Measurements from ENCODE around the gene CTNS.

Gene CTNS

GRCh38 chr17:3683054-3683511 lies 46.5 kb downstream of the CTNS start:
- no peak overlapping the region for H3K27ac ChIP-seq

GRCh38 chr17:3685174-3685573 lies 48.6 kb downstream of the CTNS start:
- H3K27ac ChIP-seq, result no peak overlapping the region
- no peak for TF ChIP-seq ZFX (IDR thresholded peaks at IDR 0.05; ENCODE audit: borderline replicate concordance)
- TF ChIP-seq, protein P1, sequence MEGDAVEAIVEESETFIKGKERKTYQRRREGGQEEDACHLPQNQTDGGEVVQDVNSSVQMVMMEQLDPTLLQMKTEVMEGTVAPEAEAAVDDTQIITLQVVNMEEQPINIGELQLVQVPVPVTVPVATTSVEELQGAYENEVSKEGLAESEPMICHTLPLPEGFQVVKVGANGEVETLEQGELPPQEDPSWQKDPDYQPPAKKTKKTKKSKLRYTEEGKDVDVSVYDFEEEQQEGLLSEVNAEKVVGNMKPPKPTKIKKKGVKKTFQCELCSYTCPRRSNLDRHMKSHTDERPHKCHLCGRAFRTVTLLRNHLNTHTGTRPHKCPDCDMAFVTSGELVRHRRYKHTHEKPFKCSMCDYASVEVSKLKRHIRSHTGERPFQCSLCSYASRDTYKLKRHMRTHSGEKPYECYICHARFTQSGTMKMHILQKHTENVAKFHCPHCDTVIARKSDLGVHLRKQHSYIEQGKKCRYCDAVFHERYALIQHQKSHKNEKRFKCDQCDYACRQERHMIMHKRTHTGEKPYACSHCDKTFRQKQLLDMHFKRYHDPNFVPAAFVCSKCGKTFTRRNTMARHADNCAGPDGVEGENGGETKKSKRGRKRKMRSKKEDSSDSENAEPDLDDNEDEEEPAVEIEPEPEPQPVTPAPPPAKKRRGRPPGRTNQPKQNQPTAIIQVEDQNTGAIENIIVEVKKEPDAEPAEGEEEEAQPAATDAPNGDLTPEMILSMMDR (IDR thresholded peaks at IDR 0.05), result no peak

More at GRCh38 chr17:3683054-3683511, 46.5 kb downstream of the CTNS start:
- TF ChIP-seq, protein P1 (IDR thresholded peaks at IDR 0.05), result peak; percentile 96
- no peak for TF ChIP-seq ZFX (IDR thresholded peaks at IDR 0.05; ENCODE audit: borderline replicate concordance)

- TF ChIP-seq ZFX (IDR thresholded peaks at IDR 0.05; ENCODE audit: borderline replicate concordance), result no peak
- TF ChIP-seq, protein P1 (IDR thresholded peaks at IDR 0.05), result no peak
- H3K27ac ChIP-seq, result no peak overlapping the region
Measured at GRCh38 chr17:3688027-3688553, 51.5 kb downstream of the CTNS start.

GRCh38 chr17:3688852-3689261 lies 52.3 kb downstream of the CTNS start:
- no peak overlapping the region for H3K27ac ChIP-seq

GRCh38 chr17:3689262-3690093 lies 52.9 kb downstream of the CTNS start:
- H3K27ac ChIP-seq, result no peak overlapping the region
- TF ChIP-seq ZFX (IDR thresholded peaks at IDR 0.05; ENCODE audit: borderline replicate concordance), result no peak
- TF ChIP-seq, protein P1 (IDR thresholded peaks at IDR 0.05), result no peak

More at GRCh38 chr17:3688852-3689261, 52.3 kb downstream of the CTNS start:
- no peak for TF ChIP-seq ZFX (IDR thresholded peaks at IDR 0.05; ENCODE audit: borderline replicate concordance)
- TF ChIP-seq, protein P1 (IDR thresholded peaks at IDR 0.05), result no peak

GRCh38 chr17:3690094-3690715 lies 53.6 kb downstream of the CTNS start:
- no peak overlapping the region for H3K27ac ChIP-seq
- no peak for TF ChIP-seq ZFX (IDR thresholded peaks at IDR 0.05; ENCODE audit: borderline replicate concordance)
- TF ChIP-seq, protein P1 (IDR thresholded peaks at IDR 0.05), result no peak

Measured in 22Rv1 (cell line).